Heart left ventricle (tissue), 16 donors: ENCODE measurements around the gene MAN1C1. TPM values are rescaled to one million over a fixed set of nuclear protein-coding genes. Genes with fewer than 3 reads are reported as not detected.

Experiments
- ATAC-seq, 4 donors: fragments of 200-7000 bp; cut with Tn5 transposase; one replicate each; pipeline ENCODE4 v1.9.1; 2020 to 2022; ENCODE audit warnings: moderate library complexity in 4 of 4, mild to moderate bottlenecking in 3 of 4, moderate number of reproducible peaks in 1 of 4
- DNase-seq, 5 donors: peaks; one replicate each; pipeline ENCODE4 v3.0.0-alpha.2; 2020
- H3K27ac ChIP-seq, 12 donors: fragments of 200-600 bp; sonication (generic) in 4 of 12; one replicate each; pipeline versions ENCODE4 v1.5.0 to v1.8.0; 2016 to 2022; ENCODE audit warnings: mild to moderate bottlenecking in 2 of 12
- H3K27me3 ChIP-seq, 9 donors: fragments of 200-600 bp; sonication (generic) in 2 of 9; one replicate each; pipeline versions ENCODE4 v1.5.1 to v1.8.0; 2016 to 2022; ENCODE audit warnings: mild to moderate bottlenecking in 3 of 9
- H3K36me3 ChIP-seq, 9 donors: fragments of 200-600 bp; sonication (generic) in 2 of 9; one replicate each; pipeline versions ENCODE4 v1.5.0 to v1.8.0; 2018 to 2022; ENCODE audit warnings: mild to moderate bottlenecking in 2 of 9
- H3K4me1 ChIP-seq, 12 donors: fragments of 200-600 bp; sonication (generic) in 4 of 12; one replicate each; pipeline versions ENCODE4 v1.5.0 to v1.8.0; 2016 to 2022; ENCODE audit warnings: mild to moderate bottlenecking in 3 of 12
- H3K4me3 ChIP-seq, 12 donors: fragments of 200-600 bp; sonication (generic) in 4 of 12; one replicate each; pipeline versions ENCODE4 v1.5.0 to v1.8.0; 2017 to 2022; ENCODE audit warnings: mild to moderate bottlenecking in 9 of 12, moderate library complexity in 4 of 12
- H3K9me3 ChIP-seq, 12 donors: fragments of 200-600 bp; sonication (generic) in 4 of 12; one replicate each; pipeline versions ENCODE4 v1.5.0 to v1.8.0; 2016 to 2022; ENCODE audit warnings: mild to moderate bottlenecking in 1 of 12
- CTCF ChIP-seq, 12 donors: fragments of 200-600 bp; sonication (generic) in 4 of 12; IDR thresholded peaks; one replicate each; pipeline versions ENCODE4 v1.5.0 to v1.8.0; 2018 to 2022; ENCODE audit warnings: antibody characterized with exemption in 12 of 12, mild to moderate bottlenecking in 5 of 12
- POLR2A ChIP-seq, 2 donors: fragments of 450-650 bp; IDR thresholded peaks; one replicate each; pipeline ENCODE4 v1.6.1; 2017; ENCODE audit warnings: antibody characterized with exemption in 2 of 2, mild to moderate bottlenecking in 2 of 2, moderate library complexity in 2 of 2
- WGBS, 4 donors: extraction: QIAGEN DNeasy Blood & Tissue Kit in 2 of 4; methylation state at CpG; one replicate each; pipeline versions ENCODE4 v1.1.5 to v1.1.7; 2013 to 2018; 5-methylcytosine and 5-hydroxymethylcytosine counted together
- intact Hi-C, 10 donors: fragments of 100-400 bp; cut with DNase I; formaldehyde crosslinking; loops; one replicate each; pipeline versions ENCODE4 v1.11.1 to v1.14.2; 2022
- polyA plus RNA-seq, 2 donors: library from polyadenylated mRNA; stranded (reverse); fragments of 200-250 nt; gene quantifications; one replicate each; pipeline ENCODE4 v1.2.3, GENCODE V29; 2013
- total RNA-seq, 9 donors: library from RNA; depleted of rRNA in 2 of 9; stranded (reverse); fragments of >200 nt in 2 of 9; fragmentation: NEBNext Ultra II Directional in 3 of 9; extraction: Animal tissue kit (Norgen Biotek cat#: 25700) in 3 of 9; gene quantifications; one replicate each; pipeline versions ENCODE4 v1.1.0 to v1.2.4, GENCODE V29; 2016 to 2023
- donor health status: ischemic (EF 13 %, LVEDD 7.1; RV severe dilation, severe dysfunction).
- donor health status: healthy with polysubstance abuse.
- donor health status: DM: no; HTN: yes; CAD: no.
- donor health status: DM: no; HTN: no; CAD: no.
- donor health status: ischemic (EF 25% LVEDD 6.9; RV normal size, moderate dysfunction).
- donor health status: ischemic (EF 25% LVEDD 5.7; RV mildly dilated, moderate dysfunction).
- donor health status: healthy.
- donor health status: DM: yes; HTN: yes; CAD: no.
- donor health status: ischemic (EF 35%, LVEDD 5.7; RV mildly dilated, moderate dysfunction).
- donor health status: nonischemic (EF 11% LVEDD 7.7; RV severe dilation, severe dysfunction).
- donor health status: DM: yes; HTN: yes; CAD: no.
- donor health status: PGD.
- donor health status: ischemic (EF 29% LVEDD 5.4; RV normal size, mild dysfunction).
- donor health status: nonischemic (EF 23%, LVEDD 6.1; RV moderate dilation, normal function).

MAN1C1 gene
- total and polyA plus RNA-seq, 11 donors: 7.7 to 25.7 (median 14.7) TPM

- intact Hi-C loops: loop anchor here in 3 of 10 donors (2.0 to 10.0 kb wide), 3 partner anchors 54 to 178 kb away; partner anchors contain the start of genes PAFAH2 (in 3 of the 3) and PAQR7 (in 1 of the 3)
- peak overlapping the region; percentile 74 to 98 (median 89) for H3K4me3 ChIP-seq
- WGBS, 4 donors: 16 to 34% (median 31%) methylated on average over 10 of the region's 10 CpGs
- DNase-seq: no peak
- no peaks in the 10 kb centered on the region for H3K27me3 ChIP-seq
- H3K36me3 ChIP-seq: peaks cover 0 to 31% (median 16%) of the 10 kb centered on the region in 9 donors
- no peaks in the 10 kb centered on the region for H3K9me3 ChIP-seq
- no peak for ATAC-seq
- H3K27ac ChIP-seq: peak overlapping the region in 11 of 12 donors; percentile 86 to 98 (median 94)
- peaks cover 0 to 67% (median 34%) of the 10 kb centered on the region in 12 donors for H3K4me1 ChIP-seq
- TF ChIP-seq POLR2A (IDR thresholded peaks at IDR 0.05) (no peak), CTCF (IDR thresholded peaks at IDR 0.05) (no peak)
These were observed 204.5 kb downstream of the MAN1C1 start for GRCh38 chr1:25821112-25821476.

GRCh38 chr1:25821630-25822091, 205.1 kb downstream of the MAN1C1 start:
- no peak for DNase-seq
- TF ChIP-seq POLR2A (IDR thresholded peaks at IDR 0.05) (no peak), CTCF (IDR thresholded peaks at IDR 0.05) (no peak)
- Histone ChIP-seq H3K4me1 (peaks cover 0 to 67% (median 34%) of the 10 kb centered on the region in 12 donors), H3K36me3 (peaks cover 0 to 31% (median 19%) of the 10 kb centered on the region in 9 donors), H3K27me3 (no peaks in the 10 kb centered on the region), H3K27ac (peak overlapping the region in 9 of 12 donors; percentile 86 to 98 (median 94)), H3K4me3 (peak overlapping the region in 11 of 12 donors; percentile 84 to 98 (median 90)), H3K9me3 (no peaks in the 10 kb centered on the region)
- WGBS, 4 donors: 38 to 47% (median 43%) methylated on average over 5 of the region's 5 CpGs
- ATAC-seq: peak in 3 of 4 donors; percentile 1 to 11 (median 5)
- intact Hi-C loops: loop anchor here in 3 of 10 donors (2.0 to 10.0 kb wide), 3 partner anchors 53 to 177 kb away; partner anchors contain the start of genes PAFAH2 (in 3 of the 3) and PAQR7 (in 1 of the 3)

- TF ChIP-seq CTCF (IDR thresholded peaks at IDR 0.05) (no peak), POLR2A (IDR thresholded peaks at IDR 0.05) (no peak)
- Histone ChIP-seq H3K36me3 (peaks cover 0 to 71% (median 56%) of the 10 kb centered on the region in 9 donors), H3K27ac (peak overlapping the region in 4 of 12 donors; percentile 0 to 49 (median 20)), H3K9me3 (no peaks in the 10 kb centered on the region), H3K27me3 (no peaks in the 10 kb centered on the region), H3K4me3 (no peak overlapping the region), H3K4me1 (peaks cover 0 to 59% (median 20%) of the 10 kb centered on the region in 12 donors)
- 85 to 97% (median 93%) methylated on average over 2 of the region's 2 CpGs for WGBS, 4 donors
- intact Hi-C loops: loop anchor here in 2 of 10 donors (10.0 kb wide), 2 partner anchors 49 to 169 kb away; partner anchors contain the start of genes PAFAH2 (in 2 of the 2) and PAQR7 (in 1 of the 2)
- ATAC-seq (no peak), DNase-seq (no peak)
These were observed 209.0 kb downstream of the MAN1C1 start for GRCh38 chr1:25825605-25826004.

GRCh38 chr1:25826571-25826970, 210.0 kb downstream of the MAN1C1 start:
- no peaks in the 10 kb centered on the region for H3K27me3 ChIP-seq
- DNase-seq (no peak), ATAC-seq (no peak)
- intact Hi-C loops: loop anchor here in 2 of 10 donors (10.0 kb wide), 2 partner anchors 48 to 168 kb away; partner anchors contain the start of genes PAFAH2 (in 2 of the 2) and PAQR7 (in 1 of the 2)
- TF ChIP-seq CTCF (IDR thresholded peaks at IDR 0.05) (no peak), POLR2A (IDR thresholded peaks at IDR 0.05) (no peak)
- H3K9me3 ChIP-seq: no peaks in the 10 kb centered on the region
- peaks cover 0 to 50% (median 12%) of the 10 kb centered on the region in 12 donors for H3K4me1 ChIP-seq
- 92 to 99% (median 95%) methylated on average over 7 to 10 of the region's 10 CpGs for WGBS, 4 donors
- peaks cover 0 to 81% (median 66%) of the 10 kb centered on the region in 9 donors for H3K36me3 ChIP-seq
- H3K4me3 ChIP-seq: no peak overlapping the region
- H3K27ac ChIP-seq: no peak overlapping the region
